GM23338 (cell line): ENCODE data around the gene GSTT2B. TPM values are rescaled to one million over a fixed set of nuclear protein-coding genes. Genes with fewer than 3 reads are reported as not detected.

Experiments
- ATAC-seq: fragments of 200-7000 bp; cut with Tn5 transposase; 3 replicates; pipeline ENCODE4 v1.9.1; 2020
- DNase-seq: peaks from one replicate; pipeline ENCODE4 v3.0.0-alpha.2; 2015; ENCODE audit warnings: low spot score
- H2AFZ ChIP-seq: fragments of 200-600 bp; sonication (generic); 2 replicates; pipeline ENCODE4 v1.8.0; 2016; ENCODE audit warnings: antibody characterized with exemption, mild to moderate bottlenecking, moderate library complexity
- H3F3A ChIP-seq: fragments of 200-600 bp; sonication (generic); replicated peaks from 2 replicates; pipeline ENCODE4 v1.8.0; 2017; ENCODE audit warnings: antibody characterized with exemption, mixed run types, low read depth
- H3K27ac ChIP-seq: fragments of 200-600 bp; sonication (generic); 2 replicates; pipeline ENCODE4 v1.6.1; 2016; ENCODE audit warnings: low read depth
- H3K27me3 ChIP-seq: fragments of 200-600 bp; sonication (generic); 2 replicates; pipeline ENCODE4 v1.8.0; 2016; ENCODE audit warnings: mild to moderate bottlenecking, mixed run types, moderate library complexity; ENCODE audit not compliant: insufficient read depth
- H3K36me3 ChIP-seq: fragments of 200-600 bp; sonication (generic); 2 replicates; pipeline ENCODE4 v1.8.0; 2016; ENCODE audit warnings: mild to moderate bottlenecking; ENCODE audit not compliant: insufficient read depth
- H3K4me1 ChIP-seq: fragments of 200-600 bp; sonication (generic); 2 replicates; pipeline ENCODE4 v1.8.0; 2016; ENCODE audit warnings: mild to moderate bottlenecking, moderate library complexity; ENCODE audit not compliant: insufficient read depth
- H3K4me2 ChIP-seq: fragments of 200-600 bp; sonication (generic); 2 replicates; pipeline ENCODE4 v1.7.1; 2017; ENCODE audit warnings: mixed run types
- H3K4me3 ChIP-seq: fragments of 200-600 bp; sonication (generic); 2 replicates; pipeline ENCODE4 v1.6.1; 2016; ENCODE audit warnings: mixed run types
- H3K79me2 ChIP-seq: fragments of 200-600 bp; sonication (generic); replicated peaks from 2 replicates; pipeline ENCODE4 v1.8.0; 2017; ENCODE audit warnings: mild to moderate bottlenecking; ENCODE audit not compliant: insufficient read depth
- H3K9me2 ChIP-seq: fragments of 200-600 bp; sonication (generic); 2 replicates; pipeline ENCODE4 v1.8.0; 2017; ENCODE audit not compliant: insufficient read depth
- H4K20me1 ChIP-seq: fragments of 200-600 bp; sonication (generic); replicated peaks from 2 replicates; pipeline ENCODE4 v1.8.0; 2017; ENCODE audit warnings: mild to moderate bottlenecking; ENCODE audit not compliant: insufficient read depth
- H3K27ac Mint-ChIP-seq: 2 replicates; pipeline ENCODE4 v1.8.0; 2020; ENCODE audit warnings: inconsistent platforms, mild to moderate bottlenecking, moderate library complexity, mixed read lengths
- H3K27me3 Mint-ChIP-seq: 3 replicates; pipeline ENCODE4 v1.8.0; 2022; ENCODE audit warnings: low read depth, mild to moderate bottlenecking, moderate library complexity, mixed read lengths, inconsistent platforms; ENCODE audit not compliant: insufficient read depth, poor library complexity
- H3K36me3 Mint-ChIP-seq: 3 replicates; pipeline ENCODE4 v1.8.0; 2021; ENCODE audit warnings: low read depth, mild to moderate bottlenecking, inconsistent platforms, moderate library complexity, mixed read lengths
- H3K4me1 Mint-ChIP-seq: 3 replicates; pipeline ENCODE4 v1.8.0; 2020; ENCODE audit warnings: mild to moderate bottlenecking, inconsistent platforms, mixed read lengths
- H3K4me3 Mint-ChIP-seq: 3 replicates; pipeline ENCODE4 v1.8.0; 2021; ENCODE audit warnings: moderate library complexity, mild to moderate bottlenecking, inconsistent platforms, mixed read lengths
- H3K9me3 Mint-ChIP-seq: 3 replicates; pipeline ENCODE4 v1.8.0; 2020; ENCODE audit warnings: moderate library complexity, mild to moderate bottlenecking, inconsistent platforms, mixed read lengths
- CREB1 ChIP-seq: fragments of 250-450 bp; sonication (Bioruptor Pico); IDR thresholded peaks from 2 replicates; pipeline ENCODE4 v1.5.0; 2020; ENCODE audit warnings: low read depth, mild to moderate bottlenecking, moderate library complexity
- EZH2 ChIP-seq: fragments of 200-600 bp; sonication (generic); IDR thresholded peaks from one replicate; pipeline ENCODE4 v1.8.0; 2017; ENCODE audit warnings: antibody characterized with exemption, mild to moderate bottlenecking, low read depth; ENCODE audit not compliant: unreplicated experiment
- JUNB ChIP-seq: IDR thresholded peaks from one replicate; pipeline ENCODE4 v1.6.1; 2016; ENCODE audit warnings: antibody characterized with exemption; ENCODE audit not compliant: unreplicated experiment
- REST ChIP-seq: IDR thresholded peaks from one replicate; pipeline ENCODE4 v1.6.1; 2018; ENCODE audit warnings: antibody characterized with exemption; ENCODE audit not compliant: unreplicated experiment
- STAT1 ChIP-seq: IDR thresholded peaks from one replicate; pipeline ENCODE4 v1.6.1; 2016; ENCODE audit warnings: antibody characterized with exemption; ENCODE audit not compliant: unreplicated experiment
- ZNF114 ChIP-seq: fragments of 250-450 bp; sonication (Bioruptor Pico); IDR thresholded peaks from 2 replicates; pipeline ENCODE4 v1.5.0; 2020; ENCODE audit warnings: mild to moderate bottlenecking, moderate library complexity
- ZNF331 ChIP-seq: fragments of 250-450 bp; sonication (Bioruptor Pico); IDR thresholded peaks from 2 replicates; pipeline ENCODE4 v1.5.0; 2020; ENCODE audit warnings: low read depth, mild to moderate bottlenecking, moderate library complexity
- ZNF462 ChIP-seq: fragments of 250-450 bp; sonication (Bioruptor Pico); IDR thresholded peaks from 2 replicates; pipeline ENCODE4 v1.5.0; 2020; ENCODE audit warnings: mild to moderate bottlenecking, moderate library complexity
- polyA plus RNA-seq: library from polyadenylated mRNA; unstranded; fragments of >200 nt; fragmentation: Nextera tagmentation; extraction: Ambion mirVana; gene quantifications from 2 replicates; pipeline ENCODE4 v1.2.1, GENCODE V29; 2016
- total RNA-seq: library from RNA; depleted of rRNA; stranded (reverse); fragments of >200 nt; shearing (Covaris generic); gene quantifications from 2 replicates; pipeline ENCODE4 v1.2.3, GENCODE V29; 2014

Gene GSTT2B
- total and polyA plus RNA-seq, 2 experiments from 2014 or later: 5.7 to 17.2 TPM

- DNase-seq: no peak
- Histone ChIP-seq H3K9me2 (no peaks in the 10 kb centered on the region), H3F3A (0 out of 2 replicates have a peak, but pooled peaks cover 5% of the 10 kb centered on the region), H3K79me2 (peaks cover 5% of the 10 kb centered on the region; the same call in 1 of the 2 replicates), H3K4me3 (no peak overlapping the region), H3K4me2 (no peak overlapping the region), H3K27me3 (no peaks in the 10 kb centered on the region), H3K27ac (no peak overlapping the region), H4K20me1 (no peaks in the 10 kb centered on the region; the same call in 1 of the 2 replicates), H3K36me3 (no peaks in the 10 kb centered on the region), H3K4me1 (no peaks in the 10 kb centered on the region), H2AFZ (no peak overlapping the region)
- peaks cover 30% of the 10 kb centered on the region for H3K36me3 Mint-ChIP-seq
- ATAC-seq: no peak
- H3K4me1 Mint-ChIP-seq: no peaks in the 10 kb centered on the region
- no peak overlapping the region for H3K4me3 Mint-ChIP-seq
- TF ChIP-seq ZNF114 (CRISPR knock-in tag) (no peak), ZNF462 (no peak), REST (no peak), EZH2 (no peak), STAT1 (no peak), JUNB (no peak), ZNF331 (CRISPR knock-in tag) (no peak), CREB1 (no peak)
- no peak overlapping the region for H3K27ac Mint-ChIP-seq
- peaks cover 2% of the 10 kb centered on the region for H3K27me3 Mint-ChIP-seq
- no peaks in the 10 kb centered on the region; the same call in 2 of the 3 replicates for H3K9me3 Mint-ChIP-seq
These were observed 9.2 kb upstream of the GSTT2B start for GRCh38 chr22:23970201-23970641.
